8988T (cell line): ENCODE results near the gene ABCB11.
"Not testable (repeated sequence)": the region's sequence is repeated elsewhere in the genome, so short reads cannot be mapped to it uniquely, and the experiment has no call there.

Experiments
- DNase-seq: peaks from one replicate; pipeline ENCODE4 v3.0.0; 2011

The ABCB11 gene

DNA sequence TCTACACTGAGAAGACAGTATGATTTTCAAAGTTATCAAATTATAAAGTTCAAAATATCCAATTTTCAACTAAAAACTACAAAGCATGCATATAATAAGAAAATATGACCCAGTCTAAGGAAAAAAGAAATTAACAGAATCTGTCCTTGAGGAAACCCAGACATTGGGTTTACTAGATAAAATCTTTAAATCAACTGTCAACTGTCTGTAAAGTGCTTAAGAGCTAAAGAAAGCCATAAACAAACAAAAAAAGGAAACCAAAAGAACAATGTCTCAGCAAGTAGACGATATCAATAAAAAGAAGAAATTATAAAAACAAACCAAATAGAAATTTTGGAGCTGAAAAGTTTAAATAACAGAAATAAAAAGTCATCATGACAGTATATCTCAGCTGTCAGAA, 10.5 kb upstream of the ABCB11 start:
- no peak for DNase-seq

GRCh38 chr2:169039702-169040101, 8.6 kb upstream of the ABCB11 start:
- no peak for DNase-seq

DNA sequence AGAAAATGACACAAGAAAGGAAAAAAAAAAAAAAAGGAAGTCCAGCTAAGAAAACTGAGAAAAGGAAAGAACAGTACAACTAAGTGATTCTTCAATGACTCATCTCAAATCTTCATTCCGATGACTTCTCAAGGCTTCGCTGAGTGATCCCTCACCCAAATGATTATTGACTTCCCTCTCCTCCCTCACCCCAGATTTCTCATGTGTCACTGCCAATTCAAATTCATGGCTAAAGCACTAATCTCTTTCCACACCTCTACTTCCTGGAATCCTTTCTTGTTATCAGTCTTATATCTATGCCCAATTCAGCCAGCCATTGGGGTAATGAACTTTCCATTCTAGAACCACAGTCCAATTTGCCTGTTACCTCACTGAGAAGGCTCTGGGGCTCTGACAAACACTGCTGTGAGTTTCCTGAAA, 7.2 kb upstream of the ABCB11 start:
- no peak for DNase-seq

DNA sequence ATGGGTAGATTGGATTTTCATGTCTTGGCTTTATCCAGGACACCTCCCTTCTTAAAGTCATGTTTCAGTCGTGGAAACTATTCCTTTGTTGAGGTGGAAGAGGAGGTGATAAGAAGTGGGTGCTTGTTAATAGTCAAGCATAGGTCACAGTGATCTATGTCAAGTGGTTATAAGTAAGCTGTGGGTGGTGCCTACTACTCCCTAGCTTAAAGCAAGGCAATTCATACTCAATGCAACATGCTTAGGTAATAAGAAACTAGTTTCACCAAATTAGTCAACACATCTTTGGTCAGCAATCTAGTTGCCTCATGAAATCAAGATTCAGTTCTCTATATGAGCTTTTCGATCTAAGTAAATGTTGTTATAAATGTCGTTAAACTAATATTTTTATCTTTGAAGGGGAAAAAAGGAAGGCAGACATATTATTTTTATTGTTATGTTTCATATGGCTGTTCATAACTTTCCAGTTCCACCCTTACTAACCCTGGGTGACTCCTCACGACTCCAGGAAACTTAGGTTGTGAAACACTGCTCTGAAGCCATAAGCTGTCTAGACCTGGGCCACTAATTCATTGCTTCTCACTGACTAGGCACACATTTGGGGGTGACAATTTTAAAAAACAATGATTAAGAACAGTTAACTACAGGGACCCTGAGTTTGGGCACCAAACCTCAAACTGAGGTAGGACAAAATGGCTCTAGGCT, 5.8 kb upstream of the ABCB11 start:
- DNase-seq = no peak

GRCh38 chr2:169035887-169036286, 4.8 kb upstream of the ABCB11 start:
- no peak for DNase-seq

GRCh38 chr2:169034984-169035544, 3.9 kb upstream of the ABCB11 start:
- no peak for DNase-seq

GRCh38 chr2:169034256-169034655, 3.1 kb upstream of the ABCB11 start:
- no peak for DNase-seq

- DNase-seq = no peak
Measured at GRCh38 chr2:169029341-169029740, 1.8 kb downstream of the ABCB11 start.

DNA sequence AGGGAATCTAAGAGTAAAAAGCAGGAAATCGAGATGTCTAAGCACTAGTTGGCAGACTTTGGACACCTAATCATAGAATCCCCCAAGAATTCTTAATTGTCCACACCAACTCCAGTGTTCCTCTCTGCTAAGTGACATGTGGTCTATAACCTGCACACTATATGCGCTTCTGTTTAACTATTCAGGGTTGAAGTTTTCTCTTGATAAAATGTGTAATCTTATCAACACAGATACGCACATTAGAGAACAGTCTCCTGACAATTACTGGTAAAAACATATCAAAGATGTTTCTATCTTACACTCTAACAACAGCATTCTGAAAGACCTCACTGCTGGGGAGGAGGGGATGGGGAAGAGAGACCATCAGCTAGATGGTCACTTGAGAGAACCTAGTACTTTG, 3.9 kb downstream of the ABCB11 start:
- DNase-seq = no peak

- DNase-seq = no peak
Measured at GRCh38 chr2:169026056-169026455, 5.1 kb downstream of the ABCB11 start.

DNA sequence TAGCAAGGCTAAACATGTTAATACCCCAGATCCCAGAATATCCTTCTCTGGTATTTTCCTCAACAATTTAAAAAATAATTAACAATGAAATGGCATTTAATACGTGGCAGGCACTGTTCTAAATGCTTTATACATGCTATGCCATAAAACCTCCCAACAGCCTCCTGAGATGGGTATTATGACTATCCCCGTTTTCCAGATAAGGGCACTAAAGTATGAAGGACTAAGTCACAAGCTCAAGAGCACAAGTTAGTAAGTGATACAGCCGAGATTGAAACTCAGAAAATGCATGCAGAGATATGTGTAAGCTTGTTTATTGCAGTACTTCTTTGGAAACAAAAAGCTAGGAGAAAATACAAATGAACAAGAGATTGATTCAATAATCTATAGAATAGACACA, 8.0 kb downstream of the ABCB11 start:
- DNase-seq = no peak

GRCh38 chr2:169018390-169018789, 12.7 kb downstream of the ABCB11 start:
- DNase-seq = no peak

DNA sequence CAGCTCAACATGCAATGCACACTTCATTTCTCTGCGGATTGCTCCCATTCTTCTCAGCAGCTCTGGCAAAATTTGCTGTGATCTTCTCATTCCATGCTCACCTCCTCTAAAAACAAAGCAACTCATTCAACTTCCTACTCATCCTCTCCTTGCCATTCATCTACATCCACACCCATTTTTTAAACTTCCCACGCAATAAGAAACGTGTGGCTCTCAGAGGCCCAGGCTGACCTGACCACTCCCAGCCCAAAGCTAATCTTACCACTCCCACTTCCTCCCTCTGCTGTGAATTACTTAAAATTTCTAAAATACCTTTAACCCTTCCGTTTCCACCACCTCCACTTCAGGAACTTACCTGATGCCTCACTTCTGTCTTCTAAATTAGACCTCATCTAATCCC, 15.2 kb downstream of the ABCB11 start:
- DNase-seq = no peak

DNA sequence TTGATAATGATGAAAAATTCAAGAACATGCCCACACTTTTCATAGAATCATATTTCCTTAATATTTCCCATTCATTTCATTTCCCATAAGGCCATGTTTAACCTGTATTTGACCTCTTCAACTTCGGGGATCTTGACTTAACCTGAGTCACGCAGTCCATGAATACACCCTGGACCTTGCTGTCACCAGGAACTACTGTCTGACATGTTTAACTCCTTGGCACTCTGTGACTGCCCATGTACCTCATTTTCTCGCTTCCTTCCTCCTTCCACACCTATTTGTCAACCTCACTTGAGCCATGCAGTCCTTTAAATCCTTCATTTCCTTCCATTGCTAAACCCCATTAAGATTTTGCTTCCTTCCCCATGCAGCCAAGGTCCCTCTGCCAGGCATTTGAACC, 16.3 kb downstream of the ABCB11 start:
- DNase-seq = no peak

- DNase-seq = no peak
Measured at GRCh38 chr2:169013628-169014026, 17.5 kb downstream of the ABCB11 start.

DNA sequence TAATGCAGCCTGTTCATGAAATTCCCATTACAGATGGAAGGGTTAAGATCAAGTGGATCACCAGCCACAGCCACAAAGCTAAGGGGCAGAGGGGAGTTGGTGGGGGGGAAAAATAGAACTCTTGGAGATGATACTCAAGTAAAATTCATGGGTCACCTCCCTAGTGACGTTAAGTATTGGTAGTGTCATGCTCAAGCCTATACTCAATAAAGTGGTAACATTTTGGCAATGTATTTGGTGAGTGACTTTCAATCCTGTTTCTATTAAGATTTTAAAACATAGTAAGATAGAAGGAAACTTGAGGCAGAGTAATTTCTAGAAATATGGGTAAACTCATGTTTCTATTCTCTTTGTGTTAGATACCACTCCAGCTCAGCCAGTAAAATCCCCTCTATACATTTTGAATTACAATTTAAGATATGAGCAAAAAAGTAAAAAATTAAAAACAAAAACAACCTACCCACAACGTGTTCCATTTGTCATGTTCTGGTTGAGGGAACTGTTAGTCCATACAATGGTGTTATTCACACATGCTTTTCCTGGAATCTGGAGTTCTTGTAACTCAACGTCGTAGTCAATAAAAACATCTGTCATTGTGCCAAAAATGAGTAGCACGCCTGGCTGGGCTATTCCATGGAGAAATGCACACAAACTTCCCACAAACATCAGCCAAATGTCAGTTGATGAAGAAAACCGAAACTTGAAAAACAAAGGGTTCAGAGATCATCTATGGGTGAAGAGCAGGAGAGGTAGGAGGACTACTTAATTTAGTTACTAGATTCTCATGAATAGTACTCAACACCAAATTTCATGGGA, 18.1 kb downstream of the ABCB11 start:
- no peak for DNase-seq

- DNase-seq = not testable (repeated sequence)
Measured at GRCh38 chr2:169012191-169012792, 18.8 kb downstream of the ABCB11 start.

GRCh38 chr2:169011698-169012097, 19.4 kb downstream of the ABCB11 start:
- DNase-seq = no peak

- DNase-seq = no peak
Measured at GRCh38 chr2:169010633-169011460, 20.3 kb downstream of the ABCB11 start.

DNA sequence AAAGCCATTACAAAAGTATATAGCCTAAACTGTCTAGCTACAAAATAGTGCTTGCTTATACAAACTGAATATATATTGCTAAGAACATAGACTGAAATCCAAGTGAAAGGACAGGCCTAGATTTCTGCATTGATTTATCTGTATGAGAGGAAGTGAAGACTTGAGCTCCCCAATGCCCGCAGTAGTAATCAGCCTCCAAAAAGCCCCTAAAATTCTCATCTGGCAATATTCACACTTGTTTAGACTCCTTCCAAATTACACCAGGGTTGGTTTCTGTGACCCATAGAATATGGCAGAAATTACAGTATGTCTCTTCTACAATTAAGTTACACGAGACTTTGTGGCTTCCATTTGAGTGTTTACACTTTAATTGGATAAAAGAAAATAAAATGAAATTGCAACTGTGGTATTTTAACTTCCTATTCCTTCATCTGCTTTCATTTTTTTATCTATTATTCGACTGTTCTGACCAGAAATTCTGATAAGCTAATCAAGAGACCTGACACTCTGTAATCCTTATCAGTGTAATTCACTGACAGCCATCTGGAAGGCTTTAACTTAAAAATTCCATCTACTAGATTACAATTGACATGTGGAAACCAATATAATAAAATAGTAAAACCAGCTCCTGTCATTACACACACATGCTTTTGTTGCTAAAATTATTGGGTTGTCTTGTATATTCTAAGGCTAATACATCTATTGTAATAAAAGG, 21.1 kb downstream of the ABCB11 start:
- DNase-seq = no peak

DNA sequence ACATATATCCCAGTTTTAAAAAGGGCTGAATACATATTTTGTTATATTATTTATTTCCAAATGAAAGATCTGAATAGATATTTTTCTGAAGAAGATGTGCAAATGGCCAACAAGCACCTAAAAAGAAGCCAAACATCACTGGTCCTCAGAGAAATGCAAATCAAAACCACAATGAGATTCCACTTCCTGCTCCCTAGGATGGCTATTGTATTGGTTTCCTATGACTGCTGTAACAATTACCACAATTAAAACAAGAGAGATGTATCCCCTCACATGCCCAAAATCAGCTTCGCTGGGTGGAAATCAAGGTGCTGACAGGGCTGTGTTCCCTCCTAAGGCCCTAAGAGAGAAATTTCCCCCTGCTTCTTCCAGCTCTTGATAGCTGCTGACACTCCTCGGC, 23.2 kb downstream of the ABCB11 start:
- DNase-seq = no peak

GRCh38 chr2:169007356-169007755, 23.8 kb downstream of the ABCB11 start:
- no peak for DNase-seq
